Uterus (tissue), 4 donors: Measurements from ENCODE around the gene SNX8. TPM values are rescaled to one million over a fixed set of nuclear protein-coding genes. Genes with fewer than 3 reads are reported as not detected.

Experiments used
- DNase-seq, 2 donors: peaks; one replicate each; pipeline ENCODE4 v3.0.0-alpha.2; 2019 to 2020
- H3K27ac ChIP-seq, 2 donors: fragments of 200-600 bp; sonication (generic); 1 replicate in 1 of 2; 2 replicates in 1 of 2; pipeline ENCODE4 v1.5.1; 2016 to 2018
- H3K27me3 ChIP-seq, 2 donors: fragments of 200-600 bp; sonication (generic); one replicate each; pipeline ENCODE4 v1.5.1; 2018 to 2019; ENCODE audit warnings: control low read depth in 1 of 2
- H3K36me3 ChIP-seq, 2 donors: fragments of 200-600 bp; sonication (generic); one replicate each; pipeline ENCODE4 v1.5.1; 2019; ENCODE audit warnings: control low read depth in 1 of 2
- H3K4me1 ChIP-seq, 2 donors: fragments of 200-600 bp; sonication (generic); one replicate each; pipeline ENCODE4 v1.5.1; 2018 to 2019; ENCODE audit warnings: control low read depth in 1 of 2
- H3K4me3 ChIP-seq, 2 donors: fragments of 200-600 bp; sonication (generic); 1 replicate in 1 of 2; 2 replicates in 1 of 2; pipeline ENCODE4 v1.5.1; 2018 to 2019; ENCODE audit warnings: mild to moderate bottlenecking in 1 of 2
- H3K9me3 ChIP-seq, 2 donors: fragments of 200-600 bp; sonication (generic); one replicate each; pipeline ENCODE4 v1.5.1; 2019; ENCODE audit warnings: control low read depth in 1 of 2
- POLR2A ChIP-seq, 2 donors: fragments of 450-650 bp; IDR thresholded peaks; one replicate each; pipeline ENCODE4 v1.6.1; 2016; ENCODE audit warnings: antibody characterized with exemption in 2 of 2, mild to moderate bottlenecking in 1 of 2, moderate library complexity in 1 of 2
- intact Hi-C: fragments of 100-400 bp; cut with DNase I; formaldehyde crosslinking; loops from one replicate; pipeline ENCODE4 v1.15.1; 2023; ENCODE audit warnings: low total_unique reads
- total RNA-seq, 4 donors: library from RNA; depleted of rRNA in 3 of 4; stranded (reverse); fragments of >200 nt in 3 of 4; gene quantifications; one replicate each; pipeline versions ENCODE4 v1.1.0 to v1.2.4, GENCODE V29; 2014 to 2023
- TF ChIP-seq, protein P1 (sequence below), 4 experiments: fragments of 200-600 bp in 2 of 4; fragments of 450-650 bp in 2 of 4; sonication (generic) in 2 of 4; IDR thresholded peaks; one replicate each; pipeline ENCODE4 v1.5.1; 2016 to 2019; ENCODE audit warnings: antibody characterized with exemption in 4 of 4, mild to moderate bottlenecking in 2 of 4, moderate library complexity in 1 of 4
- donor health status: DM: yes; HTN: yes; CAD: no.

Gene SNX8
- total RNA-seq, 4 donors from 2014 or later, result 0.29 to 75.3 (median 30.5) TPM

DNA sequence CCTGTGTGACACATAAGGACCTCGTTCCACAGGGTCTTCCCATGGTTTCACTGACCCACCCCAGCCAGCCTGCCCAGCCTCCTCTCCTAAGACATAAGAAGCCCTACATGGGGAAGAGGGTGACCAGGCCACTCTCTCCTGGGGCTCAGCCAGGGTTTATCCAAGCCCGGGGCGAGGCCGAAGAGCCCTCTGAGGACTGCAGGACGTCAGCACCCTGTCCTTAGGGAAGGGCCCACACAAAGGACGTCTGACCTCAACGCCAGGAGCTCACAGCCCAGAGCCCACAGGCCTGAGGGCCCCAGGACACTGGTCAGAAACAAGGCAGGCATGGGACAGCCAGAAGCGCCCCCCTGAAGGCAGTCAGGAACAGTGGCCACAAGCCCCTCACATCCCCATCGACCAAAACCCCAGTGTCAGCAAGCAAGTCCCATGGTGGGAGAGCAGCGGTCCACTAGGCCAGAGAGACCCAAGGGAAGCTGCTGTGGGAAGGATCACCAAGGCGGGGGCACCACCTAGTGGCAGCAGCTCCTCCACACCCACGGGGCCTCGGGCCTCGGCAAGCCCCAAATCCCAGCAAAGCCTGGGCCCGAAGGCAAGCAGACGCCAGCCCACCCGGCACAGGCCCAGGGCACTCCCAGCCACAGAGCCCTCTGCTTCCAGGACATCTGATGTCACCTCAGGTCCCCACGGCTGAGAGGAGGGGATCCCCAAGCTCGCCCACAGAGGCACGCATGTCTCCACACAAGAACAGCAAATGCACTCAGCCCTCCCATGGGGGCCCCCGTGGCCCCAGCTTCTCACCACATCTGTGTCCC, 104.9 kb downstream of the SNX8 start:
- intact Hi-C loops, result no loop called here
- no peaks in the 10 kb centered on the region for H3K27me3 ChIP-seq
- peak; percentile 67 to 79 for DNase-seq
- H3K4me1 ChIP-seq, result no peaks in the 10 kb centered on the region
- TF ChIP-seq, protein P1, sequence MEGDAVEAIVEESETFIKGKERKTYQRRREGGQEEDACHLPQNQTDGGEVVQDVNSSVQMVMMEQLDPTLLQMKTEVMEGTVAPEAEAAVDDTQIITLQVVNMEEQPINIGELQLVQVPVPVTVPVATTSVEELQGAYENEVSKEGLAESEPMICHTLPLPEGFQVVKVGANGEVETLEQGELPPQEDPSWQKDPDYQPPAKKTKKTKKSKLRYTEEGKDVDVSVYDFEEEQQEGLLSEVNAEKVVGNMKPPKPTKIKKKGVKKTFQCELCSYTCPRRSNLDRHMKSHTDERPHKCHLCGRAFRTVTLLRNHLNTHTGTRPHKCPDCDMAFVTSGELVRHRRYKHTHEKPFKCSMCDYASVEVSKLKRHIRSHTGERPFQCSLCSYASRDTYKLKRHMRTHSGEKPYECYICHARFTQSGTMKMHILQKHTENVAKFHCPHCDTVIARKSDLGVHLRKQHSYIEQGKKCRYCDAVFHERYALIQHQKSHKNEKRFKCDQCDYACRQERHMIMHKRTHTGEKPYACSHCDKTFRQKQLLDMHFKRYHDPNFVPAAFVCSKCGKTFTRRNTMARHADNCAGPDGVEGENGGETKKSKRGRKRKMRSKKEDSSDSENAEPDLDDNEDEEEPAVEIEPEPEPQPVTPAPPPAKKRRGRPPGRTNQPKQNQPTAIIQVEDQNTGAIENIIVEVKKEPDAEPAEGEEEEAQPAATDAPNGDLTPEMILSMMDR (IDR thresholded peaks at IDR 0.05), result peak; percentile 66 to 87 (median 78)
- TF ChIP-seq POLR2A (IDR thresholded peaks at IDR 0.05), result no peak
- no peak overlapping the region for H3K27ac ChIP-seq
- no peaks in the 10 kb centered on the region for H3K9me3 ChIP-seq
- H3K36me3 ChIP-seq, result no peaks in the 10 kb centered on the region
- no peak overlapping the region for H3K4me3 ChIP-seq

DNA sequence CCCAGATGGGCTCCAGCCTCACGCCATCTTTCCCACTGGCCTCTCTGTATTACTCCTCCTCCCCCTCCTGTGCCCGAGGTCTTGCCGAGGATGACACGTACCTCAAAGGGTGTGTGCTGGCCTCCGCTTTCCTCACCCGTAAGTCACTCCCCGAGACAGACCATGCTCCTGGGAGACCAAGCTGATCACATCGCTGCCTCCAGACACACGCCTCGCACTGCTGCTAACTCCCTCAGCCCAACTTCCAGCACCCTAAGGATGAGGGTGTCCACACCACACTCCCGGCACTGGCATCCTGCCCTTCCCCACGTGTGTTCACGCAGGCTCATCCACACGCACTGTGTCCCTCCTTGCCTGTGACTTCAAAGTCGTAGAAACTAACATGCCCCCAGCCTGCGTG, 105.5 kb downstream of the SNX8 start:
- DNase-seq, result no peak
- Histone ChIP-seq H3K4me3 (no peak overlapping the region), H3K36me3 (no peaks in the 10 kb centered on the region), H3K27ac (no peak overlapping the region), H3K9me3 (no peaks in the 10 kb centered on the region), H3K4me1 (no peaks in the 10 kb centered on the region), H3K27me3 (no peaks in the 10 kb centered on the region)
- intact Hi-C loops, result no loop called here
- TF ChIP-seq POLR2A (IDR thresholded peaks at IDR 0.05), result no peak
- TF ChIP-seq, protein P1 (IDR thresholded peaks at IDR 0.05), result no peak

DNA sequence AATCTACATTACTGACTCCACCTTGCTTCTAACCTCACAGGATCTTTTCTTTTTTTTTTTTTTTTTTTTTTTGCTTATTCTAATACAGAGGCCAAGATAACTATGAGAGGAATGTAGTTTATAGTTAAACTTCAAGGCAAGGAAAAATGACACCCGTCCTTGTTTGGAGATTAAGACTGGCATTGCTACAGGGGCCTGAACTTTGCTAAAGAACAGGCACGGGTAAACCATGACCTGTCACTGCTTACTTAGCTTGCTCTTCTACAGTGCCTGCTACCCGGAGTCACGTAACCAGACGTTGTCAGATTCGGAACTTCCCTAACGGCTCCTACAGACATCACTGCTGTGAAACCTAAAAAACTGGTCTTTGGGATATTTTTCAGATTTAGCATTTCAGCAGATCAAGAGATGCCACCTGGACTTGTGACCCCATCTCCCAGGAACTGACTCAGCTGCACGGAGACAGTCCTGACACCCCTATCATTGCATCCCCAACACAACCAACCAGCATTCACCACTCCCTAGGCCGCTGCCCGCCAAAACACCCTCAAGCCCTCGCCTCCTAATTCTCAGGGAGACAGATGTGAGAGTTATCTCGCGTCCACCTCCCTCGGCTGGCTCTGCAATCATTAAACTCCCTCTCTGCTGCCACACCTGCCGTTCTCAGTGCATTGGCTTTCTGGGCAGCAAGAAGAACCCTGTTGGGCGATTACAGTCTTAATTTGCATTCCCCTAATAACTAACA, 109.0 kb downstream of the SNX8 start:
- intact Hi-C loops, result no loop called here
- H3K36me3 ChIP-seq, result no peaks in the 10 kb centered on the region
- no peak overlapping the region for H3K27ac ChIP-seq
- no peak for TF ChIP-seq POLR2A (IDR thresholded peaks at IDR 0.05)
- TF ChIP-seq, protein P1 (IDR thresholded peaks at IDR 0.05), result no peak
- H3K4me3 ChIP-seq, result no peak overlapping the region
- no peaks in the 10 kb centered on the region for H3K9me3 ChIP-seq
- peaks cover 0 to 4% of the 10 kb centered on the region in 2 donors for H3K4me1 ChIP-seq
- peak in 1 of 2 donors; percentile 4 for DNase-seq
- no peaks in the 10 kb centered on the region for H3K27me3 ChIP-seq

DNA sequence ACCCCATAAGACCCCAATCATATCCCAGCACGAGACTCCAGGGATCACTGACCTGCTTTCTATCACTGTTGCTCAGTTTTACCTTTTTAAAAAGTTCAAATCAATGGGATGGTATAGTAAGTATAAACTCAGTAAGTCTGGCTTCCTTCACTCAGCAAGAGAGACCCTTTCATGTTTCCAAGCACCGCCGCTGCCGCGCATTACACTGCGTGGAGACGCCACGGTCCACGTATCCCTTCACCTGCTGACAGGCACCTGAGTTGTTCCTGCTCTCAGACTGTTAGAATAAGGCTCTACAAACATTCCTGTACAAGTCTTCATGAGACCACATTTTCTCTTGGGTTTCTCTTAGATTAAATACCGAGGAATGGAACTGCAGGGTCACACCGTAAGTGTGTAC, 109.8 kb downstream of the SNX8 start:
- no peaks in the 10 kb centered on the region for H3K27me3 ChIP-seq
- H3K36me3 ChIP-seq, result no peaks in the 10 kb centered on the region

More for the DNA sequence above, 109.8 kb downstream of the SNX8 start:
- intact Hi-C loops, result no loop called here
- TF ChIP-seq POLR2A (IDR thresholded peaks at IDR 0.05), result no peak
- TF ChIP-seq, protein P1 (IDR thresholded peaks at IDR 0.05), result no peak
- peak overlapping the region in 1 of 2 donors; percentile 58 for H3K27ac ChIP-seq
- no peak for DNase-seq
- no peak overlapping the region for H3K4me3 ChIP-seq
- H3K9me3 ChIP-seq, result no peaks in the 10 kb centered on the region
- peaks cover 0 to 4% of the 10 kb centered on the region in 2 donors for H3K4me1 ChIP-seq
